Heart left ventricle (tissue), 11 donors: ENCODE measurements around the gene NTHL1. TPM values are rescaled to one million over a fixed set of nuclear protein-coding genes. Genes with fewer than 3 reads are reported as not detected.

Source experiments
- microRNA counts, 2 donors: library from miRNA; unstranded; fragments of <30 nt; microRNA quantifications; one replicate each; lab custom pipeline; 2016
- microRNA-seq, 4 donors: library from miRNA; unstranded; fragments of <30 nt; microRNA quantifications; one replicate each; pipeline versions ENCODE4 to v1.2.0, GENCODE V29; 2017 to 2020
- polyA plus RNA-seq, 2 donors: library from polyadenylated mRNA; stranded (reverse); fragments of 200-250 nt; gene quantifications; one replicate each; pipeline ENCODE4 v1.2.3, GENCODE V29; 2013
- total RNA-seq, 9 donors: library from RNA; depleted of rRNA in 2 of 9; stranded (reverse); fragments of >200 nt in 2 of 9; fragmentation: NEBNext Ultra II Directional in 3 of 9; extraction: Animal tissue kit (Norgen Biotek cat#: 25700) in 3 of 9; gene quantifications; one replicate each; pipeline versions ENCODE4 v1.1.0 to v1.2.4, GENCODE V29; 2016 to 2023
- donor health status: ischemic (EF 13 %, LVEDD 7.1; RV severe dilation, severe dysfunction).
- donor health status: healthy with polysubstance abuse.
- donor health status: DM: no; HTN: yes; CAD: no.
- donor health status: DM: no; HTN: no; CAD: no.
- donor health status: ischemic (EF 25% LVEDD 5.7; RV mildly dilated, moderate dysfunction).
- donor health status: healthy.
- donor health status: DM: yes; HTN: yes; CAD: no.
- donor health status: PGD.
- donor health status: nonischemic (EF 23%, LVEDD 6.1; RV moderate dilation, normal function).

Gene NTHL1
- total and polyA plus RNA-seq, 11 donors: 9.0 to 32.3 (median 12.2) TPM

MicroRNAs within 50 kb of the gene (microRNA counts, 767-probe panel; counts per million panel counts)
- microRNA hsa-miR-1225-3p (lab: Ali Mortazavi, UCI) (1,411 to 1,530 counts per million in 2 donors), microRNA hsa-miR-1225-5p (lab: Ali Mortazavi, UCI) (0 to 71.6 counts per million in 2 donors)

Small RNAs within 50 kb of the gene (microRNA-seq; reads per million reads assigned to microRNA genes)
- 0.38 to 2.3 (median 0.92) reads per million in 4 donors for gene MIR1225

Other genes starting within 250 kb of the NTHL1 start
- 100 to 1,000 TPM; 111 to 358 (median 165) TPM for gene HAGH, start 221.0 kb downstream of the NTHL1 start, total RNA-seq
- 100 to 1,000 TPM; 155 to 226 TPM for gene HAGH, start 221.0 kb downstream of the NTHL1 start, polyA plus RNA-seq
- gene FAHD1, start 220.6 kb downstream of the NTHL1 start, total RNA-seq: 10 to 100 TPM; 19.2 to 83.8 (median 28.4) TPM
- 10 to 100 TPM; 46.8 to 47.4 TPM for gene FAHD1, start 220.6 kb downstream of the NTHL1 start, polyA plus RNA-seq
- not detected for gene MEIOB, start 175.7 kb downstream of the NTHL1 start, total RNA-seq
- not detected for gene MEIOB, start 175.7 kb downstream of the NTHL1 start, polyA plus RNA-seq
- gene HS3ST6, start 129.4 kb downstream of the NTHL1 start, total RNA-seq: not detected
- gene HS3ST6, start 129.4 kb downstream of the NTHL1 start, polyA plus RNA-seq: not detected
- gene MSRB1, start 104.6 kb downstream of the NTHL1 start, total RNA-seq: 10 to 100 TPM; 12.4 to 49.2 (median 31.1) TPM
- 10 to 100 TPM; 48.4 to 70.2 TPM for gene MSRB1, start 104.6 kb downstream of the NTHL1 start, polyA plus RNA-seq
- gene RPL3L, start 93.1 kb downstream of the NTHL1 start, total RNA-seq: 100 to 1,000 TPM; 117 to 279 (median 216) TPM
- gene RPL3L, start 93.1 kb downstream of the NTHL1 start, polyA plus RNA-seq: 100 to 1,000 TPM in 1 of 2 donors, 10 to 100 TPM in 1; 86.5 to 180 TPM
- 1,000 to 10,000 TPM in 2 of 9 donors, 100 to 1,000 TPM in 7; 316 to 1,519 (median 542) TPM for gene NDUFB10, start 88.3 kb downstream of the NTHL1 start, total RNA-seq
- gene NDUFB10, start 88.3 kb downstream of the NTHL1 start, polyA plus RNA-seq: 1,000 to 10,000 TPM in 1 of 2 donors, 100 to 1,000 TPM in 1; 732 to 1,618 TPM
- gene RPS2, start 83.0 kb downstream of the NTHL1 start, total RNA-seq: 1,000 to 10,000 TPM in 4 of 9 donors, 100 to 1,000 TPM in 5; 673 to 1,554 (median 968) TPM
- gene RPS2, start 83.0 kb downstream of the NTHL1 start, polyA plus RNA-seq: 1,000 to 10,000 TPM; 1,419 to 2,484 TPM
- gene RNF151, start 81.0 kb downstream of the NTHL1 start, total RNA-seq: not detected
- gene RNF151, start 81.0 kb downstream of the NTHL1 start, polyA plus RNA-seq: not detected
- gene TBL3, start 75.8 kb downstream of the NTHL1 start, total RNA-seq: 10 to 100 TPM; 19.3 to 68.7 (median 21.5) TPM
- 10 to 100 TPM; 57.9 to 59.5 TPM for gene TBL3, start 75.8 kb downstream of the NTHL1 start, polyA plus RNA-seq
- gene NOXO1, start 66.4 kb downstream of the NTHL1 start, total RNA-seq: not detected
- under 1 TPM; 0.06 to 0.15 TPM for gene NOXO1, start 66.4 kb downstream of the NTHL1 start, polyA plus RNA-seq
- gene GFER, start 63.6 kb downstream of the NTHL1 start, total RNA-seq: 10 to 100 TPM; 18.0 to 29.9 (median 23.5) TPM
- gene GFER, start 63.6 kb downstream of the NTHL1 start, polyA plus RNA-seq: 10 to 100 TPM; 36.6 to 51.1 TPM
- gene SYNGR3, start 57.9 kb downstream of the NTHL1 start, total RNA-seq: 1 to 10 TPM in 3 of 9 donors, under 1 TPM in 6; 0.19 to 1.3 (median 0.86) TPM
- gene SYNGR3, start 57.9 kb downstream of the NTHL1 start, polyA plus RNA-seq: 1 to 10 TPM in 1 of 2 donors, under 1 TPM in 1; 0.53 to 2.7 TPM
- gene ZNF598, start 38.0 kb downstream of the NTHL1 start, total RNA-seq: 10 to 100 TPM; 10.9 to 47.4 (median 17.0) TPM
- gene ZNF598, start 38.0 kb downstream of the NTHL1 start, polyA plus RNA-seq: 10 to 100 TPM in 1 of 2 donors, 1 to 10 TPM in 1; 9.4 to 33.8 TPM
- under 1 TPM in 1 of 9 donors, not detected in 8; 0.69 TPM for gene NPW, start 28.0 kb downstream of the NTHL1 start, total RNA-seq
- gene NPW, start 28.0 kb downstream of the NTHL1 start, polyA plus RNA-seq: under 1 TPM in 1 of 2 donors, not detected in 1; 0.19 TPM
- 100 to 1,000 TPM; 124 to 496 (median 227) TPM for gene NHERF2, start 20.9 kb downstream of the NTHL1 start, total RNA-seq
- 100 to 1,000 TPM; 213 to 396 TPM for gene NHERF2, start 20.9 kb downstream of the NTHL1 start, polyA plus RNA-seq
- 10 to 100 TPM; 48.4 to 94.5 (median 70.4) TPM for gene TSC2, start 151 bp upstream of the NTHL1 start, total RNA-seq
- 10 to 100 TPM; 33.3 to 44.8 TPM for gene TSC2, start 151 bp upstream of the NTHL1 start, polyA plus RNA-seq
- 100 to 1,000 TPM in 6 of 9 donors, 10 to 100 TPM in 3; 64.9 to 441 (median 110) TPM for gene PKD1, start 88.1 kb upstream of the NTHL1 start, total RNA-seq
- gene PKD1, start 88.1 kb upstream of the NTHL1 start, polyA plus RNA-seq: 100 to 1,000 TPM in 1 of 2 donors, 10 to 100 TPM in 1; 90.6 to 105 TPM
- gene RAB26, start 100.8 kb upstream of the NTHL1 start, total RNA-seq: 1 to 10 TPM in 4 of 9 donors, under 1 TPM in 5; 0.36 to 5.0 (median 0.75) TPM
- 1 to 10 TPM in 1 of 2 donors, under 1 TPM in 1; 0.28 to 3.3 TPM for gene RAB26, start 100.8 kb upstream of the NTHL1 start, polyA plus RNA-seq
- 10 to 100 TPM; 20.2 to 40.2 (median 27.0) TPM for gene TRAF7, start 107.9 kb upstream of the NTHL1 start, total RNA-seq
- 10 to 100 TPM; 12.2 to 39.5 TPM for gene TRAF7, start 107.9 kb upstream of the NTHL1 start, polyA plus RNA-seq
- gene CASKIN1, start 148.8 kb upstream of the NTHL1 start, total RNA-seq: 1 to 10 TPM in 8 of 9 donors, under 1 TPM in 1; 0.77 to 7.0 (median 2.1) TPM
- gene CASKIN1, start 148.8 kb upstream of the NTHL1 start, polyA plus RNA-seq: 1 to 10 TPM in 1 of 2 donors, under 1 TPM in 1; 0.37 to 4.0 TPM
- gene MLST8, start 157.6 kb upstream of the NTHL1 start, total RNA-seq: 10 to 100 TPM; 19.8 to 49.0 (median 22.8) TPM
- 10 to 100 TPM; 28.5 to 42.3 TPM for gene MLST8, start 157.6 kb upstream of the NTHL1 start, polyA plus RNA-seq
- 10 to 100 TPM in 2 of 9 donors, 1 to 10 TPM in 7; 1.7 to 11.7 (median 5.5) TPM for gene BRICD5, start 163.0 kb upstream of the NTHL1 start, total RNA-seq
- 1 to 10 TPM; 3.8 to 7.6 TPM for gene BRICD5, start 163.0 kb upstream of the NTHL1 start, polyA plus RNA-seq
- gene PGP, start 167.0 kb upstream of the NTHL1 start, total RNA-seq: 10 to 100 TPM; 19.6 to 44.0 (median 33.8) TPM
- gene PGP, start 167.0 kb upstream of the NTHL1 start, polyA plus RNA-seq: 10 to 100 TPM; 24.6 to 31.7 TPM
- gene E4F1, start 175.8 kb upstream of the NTHL1 start, total RNA-seq: 10 to 100 TPM in 8 of 9 donors, 1 to 10 TPM in 1; 8.4 to 27.3 (median 12.7) TPM
- 10 to 100 TPM; 17.3 to 20.4 TPM for gene E4F1, start 175.8 kb upstream of the NTHL1 start, polyA plus RNA-seq
- gene DNASE1L2, start 188.6 kb upstream of the NTHL1 start, total RNA-seq: under 1 TPM in 7 of 9 donors, not detected in 2; 0.12 to 0.51 (median 0.34) TPM
- gene DNASE1L2, start 188.6 kb upstream of the NTHL1 start, polyA plus RNA-seq: under 1 TPM; 0.18 to 0.50 TPM
- 100 to 1,000 TPM in 8 of 9 donors, 10 to 100 TPM in 1; 84.6 to 178 (median 142) TPM for gene ECI1, start 203.8 kb upstream of the NTHL1 start, total RNA-seq
- gene ECI1, start 203.8 kb upstream of the NTHL1 start, polyA plus RNA-seq: 100 to 1,000 TPM; 146 to 340 TPM
- gene RNPS1, start 220.3 kb upstream of the NTHL1 start, total RNA-seq: 100 to 1,000 TPM; 100 to 154 (median 120) TPM
- gene RNPS1, start 220.3 kb upstream of the NTHL1 start, polyA plus RNA-seq: 100 to 1,000 TPM in 1 of 2 donors, 10 to 100 TPM in 1; 73.9 to 193 TPM